Neural progenitor cell (in vitro differentiated cells): ENCODE results near the gene KPNA4. TPM values are rescaled to one million over a fixed set of nuclear protein-coding genes. Genes with fewer than 3 reads are reported as not detected.

Source experiments
- DNase-seq: peaks from one replicate; pipeline ENCODE4 v3.0.0-alpha.2; 2016; ENCODE audit warnings: low spot score
- H2AFZ ChIP-seq: fragments of 200-600 bp; sonication (generic); replicated peaks from 2 replicates; pipeline ENCODE4 v1.6.1; 2016; ENCODE audit warnings: antibody characterized with exemption
- H3F3A ChIP-seq: fragments of 200-600 bp; sonication (generic); 2 replicates; pipeline ENCODE4 v1.6.1; 2016; ENCODE audit warnings: antibody characterized with exemption, low read depth
- H3K27ac ChIP-seq: fragments of 200-600 bp; sonication (generic); 2 replicates; pipeline ENCODE4 v1.5.1; 2016; ENCODE audit warnings: mild to moderate bottlenecking
- H3K27me3 ChIP-seq: fragments of 200-600 bp; sonication (generic); 2 replicates; pipeline ENCODE4 v1.6.1; 2016; ENCODE audit warnings: mild to moderate bottlenecking, moderate library complexity
- H3K36me3 ChIP-seq: fragments of 200-600 bp; sonication (generic); 2 replicates; pipeline ENCODE4 v1.5.1; 2016
- H3K4me1 ChIP-seq: fragments of 200-600 bp; sonication (generic); 2 replicates; pipeline ENCODE4 v1.6.1; 2016; ENCODE audit warnings: mixed run types
- H3K4me2 ChIP-seq: fragments of 200-600 bp; sonication (generic); 2 replicates; pipeline ENCODE4 v1.6.1; 2016
- H3K4me3 ChIP-seq: fragments of 200-600 bp; sonication (generic); 2 replicates; pipeline ENCODE4 v1.5.1; 2016
- H3K79me2 ChIP-seq: fragments of 200-600 bp; sonication (generic); 2 replicates; pipeline ENCODE4 v1.6.1; 2016; ENCODE audit warnings: low read depth
- H3K9ac ChIP-seq: fragments of 200-600 bp; sonication (generic); 2 replicates; pipeline ENCODE4 v1.6.1; 2016
- H3K9me3 ChIP-seq: fragments of 200-600 bp; sonication (generic); 2 replicates; pipeline ENCODE4 v1.5.1; 2016; ENCODE audit warnings: low read depth
- H4K20me1 ChIP-seq: fragments of 200-600 bp; sonication (generic); 2 replicates; pipeline ENCODE4 v1.6.1; 2016; ENCODE audit warnings: low read depth
- H3K27ac Mint-ChIP-seq: 3 replicates; pipeline ENCODE4 v1.8.0; 2021; ENCODE audit warnings: mixed read lengths
- H3K27me3 Mint-ChIP-seq: 2 replicates; pipeline ENCODE4 v1.8.0; 2022; ENCODE audit warnings: low read depth, mild to moderate bottlenecking, inconsistent platforms, moderate library complexity, mixed read lengths; ENCODE audit not compliant: insufficient read depth
- H3K36me3 Mint-ChIP-seq: 3 replicates; pipeline ENCODE4 v1.8.0; 2021; ENCODE audit warnings: mixed read lengths
- H3K4me1 Mint-ChIP-seq: 3 replicates; pipeline ENCODE4 v1.8.0; 2021; ENCODE audit warnings: mixed read lengths
- H3K4me3 Mint-ChIP-seq: 3 replicates; pipeline ENCODE4 v1.8.0; 2021; ENCODE audit warnings: mild to moderate bottlenecking, moderate library complexity, mixed read lengths
- H3K9me3 Mint-ChIP-seq: 3 replicates; pipeline ENCODE4 v1.8.0; 2020; ENCODE audit warnings: mixed read lengths
- EZH2 ChIP-seq: fragments of 200-600 bp; sonication (generic); IDR thresholded peaks from 2 replicates; pipeline ENCODE4 v1.6.1; 2017; ENCODE audit warnings: antibody characterized with exemption, mild to moderate bottlenecking, moderate library complexity
- EZH2phosphoT487 ChIP-seq: fragments of 200-600 bp; sonication (generic); IDR thresholded peaks from 2 replicates; pipeline ENCODE4 v1.6.1; 2017; ENCODE audit warnings: antibody characterized with exemption
- total RNA-seq: library from RNA; depleted of rRNA; stranded (reverse); fragments of >200 nt; gene quantifications from 2 replicates; pipeline ENCODE4 v1.2.3, GENCODE V29; 2015; ENCODE audit warnings: low replicate concordance
- TF ChIP-seq, protein P1 (sequence below): fragments of 200-600 bp; sonication (generic); IDR thresholded peaks from 2 replicates; pipeline ENCODE4 v1.5.1; 2017; ENCODE audit warnings: antibody characterized with exemption, mild to moderate bottlenecking

Gene KPNA4
- total RNA-seq, 1 donor from 2014 or later = 56.6 TPM

- Histone ChIP-seq H3K27me3 (no peaks in the 10 kb centered on the region), H4K20me1 (no peaks in the 10 kb centered on the region), H3K36me3 (no peaks in the 10 kb centered on the region), H3K4me2 (no peak overlapping the region), H2AFZ (no peak overlapping the region), H3K9ac (no peak overlapping the region), H3K4me1 (no peaks in the 10 kb centered on the region), H3F3A (no peaks in the 10 kb centered on the region), H3K27ac (no peak overlapping the region), H3K79me2 (no peaks in the 10 kb centered on the region), H3K9me3 (no peaks in the 10 kb centered on the region), H3K4me3 (no peak overlapping the region)
- Mint-ChIP-seq H3K4me1 (peaks cover 2% of the 10 kb centered on the region), H3K36me3 (no peaks in the 10 kb centered on the region), H3K4me3 (no peak overlapping the region), H3K9me3 (no peaks in the 10 kb centered on the region), H3K27ac (no peak overlapping the region), H3K27me3 (no peaks in the 10 kb centered on the region)
- DNase-seq = no peak
- TF ChIP-seq, protein P1, sequence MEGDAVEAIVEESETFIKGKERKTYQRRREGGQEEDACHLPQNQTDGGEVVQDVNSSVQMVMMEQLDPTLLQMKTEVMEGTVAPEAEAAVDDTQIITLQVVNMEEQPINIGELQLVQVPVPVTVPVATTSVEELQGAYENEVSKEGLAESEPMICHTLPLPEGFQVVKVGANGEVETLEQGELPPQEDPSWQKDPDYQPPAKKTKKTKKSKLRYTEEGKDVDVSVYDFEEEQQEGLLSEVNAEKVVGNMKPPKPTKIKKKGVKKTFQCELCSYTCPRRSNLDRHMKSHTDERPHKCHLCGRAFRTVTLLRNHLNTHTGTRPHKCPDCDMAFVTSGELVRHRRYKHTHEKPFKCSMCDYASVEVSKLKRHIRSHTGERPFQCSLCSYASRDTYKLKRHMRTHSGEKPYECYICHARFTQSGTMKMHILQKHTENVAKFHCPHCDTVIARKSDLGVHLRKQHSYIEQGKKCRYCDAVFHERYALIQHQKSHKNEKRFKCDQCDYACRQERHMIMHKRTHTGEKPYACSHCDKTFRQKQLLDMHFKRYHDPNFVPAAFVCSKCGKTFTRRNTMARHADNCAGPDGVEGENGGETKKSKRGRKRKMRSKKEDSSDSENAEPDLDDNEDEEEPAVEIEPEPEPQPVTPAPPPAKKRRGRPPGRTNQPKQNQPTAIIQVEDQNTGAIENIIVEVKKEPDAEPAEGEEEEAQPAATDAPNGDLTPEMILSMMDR = no peak
- TF ChIP-seq EZH2 = no peak
Observed at GRCh38 chr3:160477750-160478149, 87.6 kb downstream of the KPNA4 start.

DNA sequence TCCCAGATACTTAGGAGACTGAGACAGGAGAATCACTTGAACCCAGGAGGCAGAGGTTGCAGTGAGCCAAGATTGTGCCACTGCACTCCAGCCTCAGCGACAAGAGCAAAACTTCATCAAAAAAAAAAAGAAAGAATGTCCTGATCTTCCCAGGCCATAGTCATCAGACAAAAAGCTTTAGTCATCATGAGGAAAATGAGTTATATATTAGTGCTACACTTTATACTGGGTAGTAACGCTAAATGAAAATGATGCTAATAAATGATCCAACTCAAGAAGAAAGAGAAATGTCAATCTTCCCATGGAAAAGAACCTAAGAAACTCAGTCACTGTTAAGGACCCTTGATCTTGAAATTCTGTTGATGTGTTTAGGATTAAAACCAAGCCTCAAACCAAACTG is 89.5 kb downstream of the KPNA4 start:
- DNase-seq = no peak
- no peak overlapping the region for H3K27ac Mint-ChIP-seq
- Histone ChIP-seq H2AFZ (no peak overlapping the region), H3K4me2 (no peak overlapping the region), H3K27me3 (no peaks in the 10 kb centered on the region), H3K79me2 (no peaks in the 10 kb centered on the region), H3K27ac (no peak overlapping the region), H3K4me1 (no peaks in the 10 kb centered on the region), H4K20me1 (no peaks in the 10 kb centered on the region), H3K4me3 (no peak overlapping the region), H3K36me3 (no peaks in the 10 kb centered on the region), H3K9me3 (no peaks in the 10 kb centered on the region), H3K9ac (no peak overlapping the region), H3F3A (no peaks in the 10 kb centered on the region)
- no peaks in the 10 kb centered on the region for H3K27me3 Mint-ChIP-seq
- no peaks in the 10 kb centered on the region for H3K36me3 Mint-ChIP-seq
- peaks cover 7% of the 10 kb centered on the region for H3K9me3 Mint-ChIP-seq
- no peak overlapping the region for H3K4me3 Mint-ChIP-seq
- no peaks in the 10 kb centered on the region for H3K4me1 Mint-ChIP-seq
- TF ChIP-seq, protein P1 = no peak
- TF ChIP-seq EZH2 (no peak), EZH2phosphoT487 (no peak)

- DNase-seq = no peak
- Mint-ChIP-seq H3K27ac (no peak overlapping the region), H3K9me3 (peaks cover 11% of the 10 kb centered on the region), H3K4me1 (no peaks in the 10 kb centered on the region), H3K4me3 (no peak overlapping the region), H3K36me3 (no peaks in the 10 kb centered on the region), H3K27me3 (no peaks in the 10 kb centered on the region)
- Histone ChIP-seq H3K4me3 (no peak overlapping the region), H2AFZ (no peak overlapping the region), H3K79me2 (no peaks in the 10 kb centered on the region), H3K36me3 (no peaks in the 10 kb centered on the region), H4K20me1 (no peaks in the 10 kb centered on the region), H3F3A (no peaks in the 10 kb centered on the region), H3K4me2 (no peak overlapping the region), H3K4me1 (no peaks in the 10 kb centered on the region), H3K9ac (no peak overlapping the region), H3K27me3 (no peaks in the 10 kb centered on the region), H3K9me3 (no peaks in the 10 kb centered on the region), H3K27ac (no peak overlapping the region)
- no peak for TF ChIP-seq EZH2
- TF ChIP-seq, protein P1 = no peak
- TF ChIP-seq EZH2phosphoT487 = no peak
Observed at GRCh38 chr3:160475153-160475552, 90.2 kb downstream of the KPNA4 start.
